GM21447 (cell line): ENCODE results near the gene CD96.
"Not testable (repeated sequence)": the region's sequence is repeated elsewhere in the genome, so short reads cannot be mapped to it uniquely, and the experiment has no call there.

Experiments
- ATAC-seq: cut with Tn5 transposase; IDR thresholded peaks from one replicate; pipeline ENCODE4 v1.9.1; 2021; ENCODE audit not compliant: unreplicated experiment

The CD96 gene

GRCh38 chr3:111617912-111618601 is 76.1 kb downstream of the CD96 start:
- no peak for ATAC-seq

- ATAC-seq: no peak
These were observed 76.9 kb downstream of the CD96 start for GRCh38 chr3:111618945-111619344.

GRCh38 chr3:111619833-111620232 is 77.8 kb downstream of the CD96 start:
- ATAC-seq: no peak

GRCh38 chr3:111621535-111621934 is 79.5 kb downstream of the CD96 start:
- ATAC-seq: no peak

GRCh38 chr3:111627092-111627491 is 85.1 kb downstream of the CD96 start:
- ATAC-seq: no peak

- ATAC-seq: not testable (repeated sequence)
These were observed 87.0 kb downstream of the CD96 start for GRCh38 chr3:111629018-111629417.

- not testable (repeated sequence) for ATAC-seq
These were observed 88.6 kb downstream of the CD96 start for GRCh38 chr3:111630638-111631037.

GRCh38 chr3:111635403-111635802 is 93.4 kb downstream of the CD96 start:
- ATAC-seq: no peak

GRCh38 chr3:111636366-111636885 is 94.4 kb downstream of the CD96 start:
- no peak for ATAC-seq

- ATAC-seq: no peak
These were observed 97.3 kb downstream of the CD96 start for GRCh38 chr3:111639316-111639715.

- ATAC-seq: no peak
These were observed 107.1 kb downstream of the CD96 start for GRCh38 chr3:111648991-111649579.

GRCh38 chr3:111650378-111651275 is 108.6 kb downstream of the CD96 start:
- no peak for ATAC-seq

- ATAC-seq: no peak
These were observed 110.6 kb downstream of the CD96 start for GRCh38 chr3:111652492-111653180.

GRCh38 chr3:111653766-111654165 is 111.8 kb downstream of the CD96 start:
- no peak for ATAC-seq

- ATAC-seq: no peak
These were observed 120.0 kb downstream of the CD96 start for GRCh38 chr3:111662012-111662411.

- no peak for ATAC-seq
These were observed 120.9 kb downstream of the CD96 start for GRCh38 chr3:111662907-111663306.

GRCh38 chr3:111666041-111666735 is 124.2 kb downstream of the CD96 start:
- ATAC-seq: no peak

- no peak for ATAC-seq
These were observed 125.2 kb downstream of the CD96 start for GRCh38 chr3:111667170-111667569.

GRCh38 chr3:111667621-111668239 is 125.7 kb downstream of the CD96 start:
- ATAC-seq: peak; percentile 98

GRCh38 chr3:111668326-111668725 is 126.3 kb downstream of the CD96 start:
- no peak for ATAC-seq
